Brain pericyte (primary cell): ENCODE measurements around the gene KCNMA1.

ENCODE experiments used
- DNase-seq: peaks from one replicate; pipeline ENCODE4 v3.0.0-alpha.2; 2012; ENCODE audit warnings: low read depth, low spot score

KCNMA1 gene

GRCh38 chr10:77269163-77269562, 368.4 kb downstream of the KCNMA1 start:
- no peak for DNase-seq

GRCh38 chr10:77268721-77269120, 368.9 kb downstream of the KCNMA1 start:
- DNase-seq = no peak

- DNase-seq = no peak
Observed at GRCh38 chr10:77267703-77268675, 369.6 kb downstream of the KCNMA1 start.

GRCh38 chr10:77266242-77266641, 371.4 kb downstream of the KCNMA1 start:
- DNase-seq = no peak

GRCh38 chr10:77264527-77264926, 373.1 kb downstream of the KCNMA1 start:
- DNase-seq = no peak

GRCh38 chr10:77264107-77264506, 373.5 kb downstream of the KCNMA1 start:
- no peak for DNase-seq

- no peak for DNase-seq
Observed at GRCh38 chr10:77263700-77264099, 373.9 kb downstream of the KCNMA1 start.

GRCh38 chr10:77261146-77261545, 376.5 kb downstream of the KCNMA1 start:
- DNase-seq = no peak

GRCh38 chr10:77259171-77259874, 378.3 kb downstream of the KCNMA1 start:
- no peak for DNase-seq

- DNase-seq = no peak
Observed at GRCh38 chr10:77256346-77256745, 381.3 kb downstream of the KCNMA1 start.

GRCh38 chr10:77253556-77254064, 384.0 kb downstream of the KCNMA1 start:
- no peak for DNase-seq

- DNase-seq = no peak
Observed at GRCh38 chr10:77253147-77253545, 384.5 kb downstream of the KCNMA1 start.

- DNase-seq = no peak
Observed at GRCh38 chr10:77252380-77253146, 385.0 kb downstream of the KCNMA1 start.

- DNase-seq = no peak
Observed at GRCh38 chr10:77251297-77252013, 386.2 kb downstream of the KCNMA1 start.

GRCh38 chr10:77249901-77250459, 387.6 kb downstream of the KCNMA1 start:
- DNase-seq = no peak

GRCh38 chr10:77248104-77248790, 389.4 kb downstream of the KCNMA1 start:
- no peak for DNase-seq

GRCh38 chr10:77247031-77247990, 390.3 kb downstream of the KCNMA1 start:
- DNase-seq = no peak

- no peak for DNase-seq
Observed at GRCh38 chr10:77245953-77246352, 391.7 kb downstream of the KCNMA1 start.

GRCh38 chr10:77244746-77245145, 392.9 kb downstream of the KCNMA1 start:
- DNase-seq = no peak
